Right renal cortex interstitium (tissue), 3 donors: ENCODE measurements around the gene RAB31. TPM values are rescaled to one million over a fixed set of nuclear protein-coding genes. Genes with fewer than 3 reads are reported as not detected.

Source experiments
- DNase-seq, 3 donors: peaks; one replicate each; pipeline ENCODE4 v3.0.0-alpha.2; 2013; ENCODE audit warnings: low read depth in 3 of 3, low spot score in 2 of 3
- polyA plus RNA-seq, 3 donors: library from polyadenylated mRNA; unstranded; fragments of 120-200 nt; gene quantifications; one replicate each; pipeline ENCODE4 v1.2.1, GENCODE V29; 2013; ENCODE audit not compliant: insufficient read length in 3 of 3

Gene RAB31
- polyA plus RNA-seq, 3 donors, result 32.0 to 34.0 (median 32.3) TPM

DNA sequence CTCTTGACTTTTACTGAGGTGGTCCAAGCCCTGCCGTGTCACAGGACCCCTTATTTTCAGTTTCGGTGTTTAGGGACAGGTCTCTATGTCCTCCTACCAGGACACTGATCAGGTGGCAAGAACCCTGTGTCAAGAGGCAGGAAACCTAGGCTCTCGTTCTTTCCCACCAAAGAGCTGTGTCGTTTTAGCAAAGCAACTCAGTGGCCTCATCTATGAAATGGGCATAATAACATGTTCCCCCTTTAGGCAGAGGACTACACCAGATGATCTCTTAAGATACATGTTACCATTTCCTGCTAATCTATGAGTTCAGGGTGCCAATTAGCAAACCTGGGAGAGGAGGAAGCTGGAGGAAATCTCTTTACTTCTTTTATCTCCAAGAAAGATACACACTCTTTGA is 1.9 kb downstream of the RAB31 start:
- no peak for DNase-seq

DNA sequence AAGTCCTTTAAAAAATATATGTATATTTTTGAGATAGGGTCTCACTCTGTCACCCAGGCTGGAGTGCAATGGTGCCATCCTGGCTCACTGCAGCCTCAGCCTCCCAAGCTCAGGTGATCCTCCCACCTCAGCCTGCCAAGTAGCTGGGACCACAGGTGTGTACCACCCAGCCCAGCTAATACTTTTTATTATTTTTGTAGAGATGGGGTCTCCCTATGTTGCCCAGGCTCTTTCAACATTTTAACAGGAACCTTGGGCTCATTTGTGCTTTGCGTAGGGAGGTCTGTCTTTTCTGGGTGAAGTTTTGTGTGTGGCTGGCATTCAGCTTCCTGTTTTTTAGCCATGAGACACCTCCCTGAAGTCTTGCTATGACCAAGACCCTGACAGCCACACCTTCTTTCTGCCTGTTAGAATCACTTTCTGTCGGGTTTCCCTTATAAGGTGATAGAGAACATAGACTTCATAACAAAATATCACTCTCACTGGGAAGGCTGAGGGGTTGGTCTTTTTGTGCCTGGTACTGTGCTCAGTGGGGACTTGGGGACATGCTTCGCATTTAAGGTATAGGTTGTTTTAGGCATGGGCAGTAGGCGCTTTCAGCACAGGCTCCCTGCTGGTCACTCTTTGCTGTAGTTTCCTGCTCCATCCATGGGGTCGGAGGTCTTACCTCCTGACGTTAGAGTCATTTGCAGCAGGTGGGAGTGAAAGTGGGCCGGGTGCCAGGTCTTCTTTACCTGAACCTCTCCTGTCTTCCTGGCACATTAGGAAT is 3.4 kb downstream of the RAB31 start:
- no peak for DNase-seq

DNA sequence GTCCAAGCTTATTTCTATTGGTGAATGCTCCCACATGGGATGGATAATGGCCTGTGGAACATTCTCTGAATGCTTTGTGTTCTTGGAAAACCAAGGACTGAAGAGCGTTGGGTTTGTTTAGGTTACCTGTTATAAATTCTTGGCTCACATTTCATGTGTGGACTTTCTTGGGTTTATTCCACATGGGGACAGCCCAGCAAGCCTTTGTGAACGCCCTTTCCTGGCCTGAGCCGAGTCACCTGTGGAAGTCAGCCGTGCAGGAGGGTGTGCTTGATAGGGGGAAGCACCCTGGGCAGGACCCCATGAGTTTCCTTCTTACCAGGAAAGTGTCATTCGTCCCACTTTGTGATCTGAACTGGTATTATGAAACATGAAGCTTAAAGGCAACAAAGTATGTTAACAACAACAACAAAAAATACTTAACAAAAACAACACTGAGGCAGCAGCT is 4.1 kb downstream of the RAB31 start:
- DNase-seq, result no peak

DNA sequence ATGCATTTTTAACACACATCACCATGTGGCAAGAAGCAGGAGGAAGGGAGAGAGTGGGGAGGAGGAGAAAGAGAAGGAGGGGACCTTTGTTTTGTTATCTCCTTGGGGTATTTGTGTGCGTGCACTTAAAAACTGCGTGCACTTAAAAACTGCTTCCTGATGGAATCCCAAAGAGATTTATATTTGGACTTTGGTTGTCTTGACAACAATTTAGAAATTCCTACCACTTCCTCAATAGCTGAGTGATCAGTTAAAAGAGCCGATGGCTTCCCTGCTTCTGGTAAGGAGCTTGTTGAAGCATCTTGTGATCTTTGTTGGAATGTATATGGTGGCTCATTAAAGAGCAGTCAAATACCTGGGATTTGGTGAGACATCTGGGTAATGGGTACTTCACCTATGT is 4.5 kb downstream of the RAB31 start:
- no peak for DNase-seq

DNA sequence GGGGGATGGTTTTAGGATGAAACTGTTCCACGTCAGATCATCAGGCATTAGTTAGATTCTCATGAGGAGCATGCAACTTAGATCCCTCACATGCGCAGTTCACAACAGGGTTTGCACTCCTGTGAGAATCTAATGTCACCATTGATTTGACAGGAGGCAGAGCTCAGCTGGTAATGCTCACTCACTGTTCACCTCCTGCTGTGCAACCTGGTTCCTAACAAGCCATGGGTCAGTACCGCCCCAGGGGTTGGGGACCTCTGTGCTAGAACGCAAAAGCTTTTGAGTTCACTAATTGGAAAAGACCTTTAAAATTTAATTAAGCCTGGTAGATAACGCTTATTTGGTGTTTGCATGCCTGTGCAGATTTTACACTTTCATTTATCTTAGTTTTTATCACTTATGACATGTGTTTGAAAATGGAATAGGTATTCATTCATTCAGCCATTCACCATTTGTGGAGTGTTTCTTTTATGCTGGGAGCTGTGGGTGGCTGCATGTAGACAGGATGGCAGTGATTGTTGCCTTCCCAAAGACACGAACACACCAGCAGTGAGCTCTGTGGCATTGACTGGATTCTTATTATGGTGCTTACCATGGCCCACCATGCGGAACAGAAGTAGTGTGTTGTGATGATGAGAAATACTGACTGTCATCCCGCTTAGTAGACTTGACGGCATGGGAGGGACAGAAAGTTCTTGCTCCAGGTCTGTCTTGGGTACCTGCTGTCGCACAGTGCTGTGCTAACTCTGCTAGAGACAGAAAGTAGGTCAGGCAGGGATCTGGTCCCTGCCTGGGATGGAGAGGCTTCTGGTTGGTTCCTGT is 6.4 kb downstream of the RAB31 start:
- DNase-seq, result no peak

DNA sequence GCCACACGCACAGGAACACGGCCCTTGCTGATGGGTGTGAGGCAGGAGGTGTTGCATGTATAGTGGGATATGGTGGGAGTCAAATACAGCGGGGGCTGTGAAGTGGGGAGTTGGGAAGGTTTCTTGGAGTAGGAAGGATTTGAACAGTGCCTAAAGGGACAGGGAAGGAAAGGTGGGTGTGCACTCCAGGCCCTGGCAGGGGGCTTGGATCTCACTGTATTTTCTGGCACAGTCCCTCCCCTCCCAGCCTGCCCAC is 6.9 kb downstream of the RAB31 start:
- DNase-seq, result no peak

DNA sequence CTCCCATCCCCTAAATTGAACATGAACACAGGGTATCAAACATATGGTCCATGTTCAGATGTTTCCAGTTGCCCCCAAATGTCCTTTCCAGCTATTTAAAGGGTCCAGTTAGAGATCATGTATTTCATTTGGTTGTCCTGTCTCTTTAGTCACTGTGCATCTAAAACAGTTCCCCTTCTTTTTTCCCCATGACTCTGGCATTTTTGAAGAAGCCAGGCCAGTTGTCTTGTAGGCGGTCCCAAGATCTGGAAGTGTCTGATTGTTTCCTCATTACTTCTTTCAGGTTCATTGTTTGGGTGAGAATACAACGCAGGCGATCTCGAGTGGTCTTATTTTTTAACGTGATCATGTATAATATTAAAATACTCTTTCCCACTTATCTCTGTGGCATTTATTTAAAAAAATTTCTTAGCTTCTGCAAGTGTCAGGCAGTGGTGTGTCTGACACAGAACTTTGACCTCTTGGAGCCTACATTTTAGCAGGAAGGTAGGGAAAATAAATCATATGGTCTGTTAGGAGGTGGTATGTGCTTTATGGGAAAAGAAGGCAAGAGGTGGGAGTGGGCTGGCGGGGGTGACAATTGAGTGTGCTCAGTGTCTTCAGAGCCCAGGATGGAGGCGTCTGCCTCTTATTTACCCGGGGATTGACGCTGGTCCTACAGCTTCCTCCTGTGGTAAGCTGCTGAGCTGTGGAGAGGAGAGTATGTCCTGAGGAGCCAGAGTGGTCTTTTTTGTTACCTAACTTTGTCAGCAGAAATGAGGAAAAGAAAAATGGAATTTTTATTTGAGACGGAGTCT is 8.1 kb downstream of the RAB31 start:
- no peak for DNase-seq

DNA sequence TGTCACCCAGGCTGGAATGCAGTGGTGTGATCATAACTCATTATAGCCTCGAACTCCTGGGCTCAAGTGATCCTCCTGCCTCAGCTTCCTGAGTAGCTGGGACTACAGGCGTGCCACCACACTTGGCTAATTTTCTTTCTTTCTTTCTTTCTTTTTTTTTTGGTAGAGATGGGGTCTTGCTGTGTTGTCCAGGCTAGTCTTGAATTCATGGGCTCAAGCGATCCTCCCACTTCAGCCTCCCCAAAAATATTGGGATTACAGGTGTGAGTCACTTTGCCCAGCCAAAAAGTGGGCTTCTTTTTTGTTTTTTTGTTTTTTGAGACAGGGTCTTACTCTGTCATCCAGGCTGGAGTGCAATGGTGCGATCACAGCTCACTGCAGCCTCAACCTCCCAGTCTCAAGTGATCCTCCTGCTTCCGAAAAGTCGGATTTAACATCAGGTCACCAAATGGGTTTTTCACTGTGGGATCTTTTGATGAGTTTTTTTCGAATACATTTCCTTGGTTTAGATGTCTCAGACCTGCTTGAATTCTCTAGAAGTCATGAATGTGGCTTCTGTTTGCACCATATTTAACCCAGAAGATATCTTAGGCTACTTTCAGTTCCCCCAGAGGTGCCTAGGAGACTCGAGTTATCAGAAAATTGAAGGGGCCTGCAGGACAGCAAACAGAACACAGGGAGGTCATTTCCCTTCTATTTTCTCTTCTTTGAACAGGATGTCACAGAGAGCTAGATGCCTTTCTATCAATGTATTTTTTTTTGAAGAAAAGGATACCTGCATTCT is 8.9 kb downstream of the RAB31 start:
- DNase-seq, result no peak

DNA sequence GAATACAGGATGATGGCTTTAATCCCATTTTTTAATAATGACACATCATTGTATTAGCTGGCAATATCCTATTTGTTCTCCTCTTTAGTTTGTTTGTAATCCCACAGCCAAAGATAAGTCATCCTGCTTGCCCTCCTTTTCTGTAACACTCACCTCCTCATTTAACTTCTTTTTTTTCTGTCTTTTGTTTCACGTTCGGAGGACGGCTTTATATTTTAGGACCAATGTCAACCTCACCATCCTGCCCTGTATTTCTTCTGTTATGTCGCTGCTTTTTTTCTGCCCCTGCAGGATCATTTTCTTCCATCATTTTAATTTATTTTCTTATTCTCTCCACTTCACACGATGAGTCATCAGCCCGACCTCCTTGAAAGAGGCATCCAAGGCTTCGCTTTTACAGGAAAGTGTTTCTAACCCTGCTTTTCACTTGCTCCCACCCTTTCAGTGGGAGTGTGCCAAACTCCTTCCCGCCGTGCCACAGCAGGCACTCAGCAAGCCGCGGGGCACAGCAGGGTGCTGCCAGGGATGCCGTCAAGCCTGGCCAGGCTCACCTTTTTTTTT is 11.4 kb downstream of the RAB31 start:
- DNase-seq, result no peak

DNA sequence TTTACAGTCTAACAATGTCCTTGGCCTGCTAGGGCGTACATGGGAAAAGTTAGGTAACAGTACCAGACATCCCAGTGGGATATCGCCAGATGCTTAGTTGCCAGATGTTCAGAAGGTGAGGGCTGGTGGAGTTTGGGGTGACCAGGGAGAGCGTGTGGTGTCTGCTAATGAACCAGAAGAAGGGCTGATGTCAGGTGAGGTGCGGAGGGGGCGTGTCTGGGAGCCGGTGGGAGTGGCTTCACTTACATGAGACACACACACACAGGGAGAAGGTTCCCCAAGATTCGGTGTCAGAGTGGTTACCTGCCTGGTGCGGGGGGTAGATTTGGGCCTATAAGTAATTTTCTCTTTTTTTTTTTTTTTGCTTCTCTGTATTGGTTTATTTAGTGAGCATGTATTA is 12.2 kb downstream of the RAB31 start:
- no peak for DNase-seq

DNA sequence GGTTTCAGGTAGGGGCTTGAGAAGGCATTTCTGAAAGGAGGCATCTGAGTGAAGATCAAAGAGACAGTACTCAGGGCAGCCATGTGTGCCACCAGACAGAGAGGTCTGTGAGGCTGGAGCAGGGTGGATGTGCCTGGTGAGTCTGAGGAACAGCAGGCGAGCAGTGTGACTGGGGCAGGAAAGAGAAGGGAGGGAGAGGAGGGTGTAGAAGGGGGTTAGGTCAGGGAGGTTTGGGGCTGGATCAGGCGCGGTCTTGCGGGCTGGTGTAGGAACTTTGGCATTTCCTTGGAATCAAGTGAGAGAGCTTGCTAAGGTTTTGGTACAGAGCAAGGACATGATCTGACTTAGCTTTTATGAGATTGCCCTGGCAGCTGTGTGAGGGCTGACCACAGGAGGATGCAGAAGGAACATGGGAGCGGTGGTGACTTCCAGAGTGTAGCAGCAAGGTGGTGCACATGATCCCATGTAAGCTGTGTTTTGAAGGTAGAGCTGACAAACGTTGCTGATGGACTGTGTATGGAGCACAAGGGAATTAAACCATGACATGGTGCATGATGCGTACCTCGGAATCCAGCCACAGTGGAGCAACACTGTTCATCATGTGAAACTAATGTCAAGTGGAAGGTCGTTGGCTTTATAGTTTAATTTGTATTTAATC is 13.9 kb downstream of the RAB31 start:
- DNase-seq, result no peak

DNA sequence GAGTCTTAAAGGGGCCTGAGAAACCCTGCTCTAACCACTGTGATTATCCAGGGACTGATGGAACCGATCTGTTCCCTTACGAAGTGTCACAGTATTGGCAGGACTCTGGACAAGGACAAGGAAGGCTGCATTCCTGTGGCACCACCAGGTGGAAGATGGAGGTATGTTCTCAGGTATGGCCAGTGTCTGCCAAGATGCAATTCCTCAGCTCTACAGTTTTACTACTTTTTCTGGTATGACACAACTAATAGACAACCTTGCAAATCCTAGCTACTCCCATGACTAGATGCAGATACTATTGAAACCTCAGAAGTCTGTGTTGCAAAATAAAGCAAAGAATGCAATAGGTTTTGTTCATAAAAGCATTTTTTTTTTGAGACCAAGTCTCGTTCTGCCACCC is 14.6 kb downstream of the RAB31 start:
- DNase-seq, result no peak

DNA sequence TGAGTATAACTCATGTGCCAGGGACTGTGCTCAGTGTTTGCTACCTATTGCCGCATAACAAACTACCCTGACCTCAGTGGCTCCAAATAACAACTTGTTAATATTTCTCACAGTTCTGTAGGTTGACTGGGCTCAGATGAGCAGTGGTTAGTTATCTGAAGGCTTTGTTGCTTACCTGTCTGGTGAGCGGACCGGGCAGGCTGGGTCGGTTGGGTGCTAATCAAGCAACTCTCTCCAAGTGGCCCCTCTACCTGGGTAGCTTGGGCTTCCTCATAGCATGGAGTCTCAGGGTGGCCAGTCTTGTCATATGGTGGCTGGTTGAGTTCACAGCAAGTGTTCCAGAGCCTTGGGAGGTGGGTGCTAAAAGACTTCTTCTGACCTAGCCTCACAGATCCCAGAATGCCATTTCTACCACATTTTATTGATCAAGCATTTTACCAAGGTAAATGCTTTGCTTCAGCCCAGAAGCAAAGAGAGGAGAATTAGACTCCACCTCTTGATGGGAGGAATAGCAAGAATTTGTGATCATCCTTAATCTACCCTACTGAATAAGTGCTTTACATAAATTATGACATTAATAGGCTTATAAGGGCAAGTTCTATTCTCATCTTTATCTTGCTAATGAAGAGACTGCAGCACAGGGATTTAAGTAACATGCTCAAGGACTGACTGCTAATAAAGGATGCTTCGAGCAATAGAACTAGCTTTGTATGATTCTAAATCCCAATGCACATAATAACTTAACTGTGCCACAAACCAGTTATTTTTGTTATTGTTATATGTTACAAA is 16.9 kb downstream of the RAB31 start:
- DNase-seq, result no peak

DNA sequence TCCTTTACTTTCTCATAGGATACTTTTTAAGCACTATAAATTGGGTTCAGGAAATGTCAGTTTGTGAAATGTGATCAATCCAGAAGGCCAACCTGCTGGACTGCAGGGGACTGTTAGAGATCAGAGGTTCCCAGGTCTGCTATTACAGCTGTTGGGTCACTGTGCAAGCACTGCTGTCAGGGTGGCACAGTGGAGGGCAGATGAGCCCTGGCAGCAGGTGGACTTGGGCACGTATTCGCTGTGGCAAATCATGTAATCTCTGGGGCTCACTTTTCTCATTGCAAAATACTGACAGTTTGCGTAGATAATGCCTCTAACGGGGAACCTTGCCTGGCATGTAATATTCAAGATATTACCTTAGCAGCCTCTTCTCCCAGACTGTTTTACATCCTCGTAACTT is 18.1 kb downstream of the RAB31 start:
- no peak for DNase-seq

DNA sequence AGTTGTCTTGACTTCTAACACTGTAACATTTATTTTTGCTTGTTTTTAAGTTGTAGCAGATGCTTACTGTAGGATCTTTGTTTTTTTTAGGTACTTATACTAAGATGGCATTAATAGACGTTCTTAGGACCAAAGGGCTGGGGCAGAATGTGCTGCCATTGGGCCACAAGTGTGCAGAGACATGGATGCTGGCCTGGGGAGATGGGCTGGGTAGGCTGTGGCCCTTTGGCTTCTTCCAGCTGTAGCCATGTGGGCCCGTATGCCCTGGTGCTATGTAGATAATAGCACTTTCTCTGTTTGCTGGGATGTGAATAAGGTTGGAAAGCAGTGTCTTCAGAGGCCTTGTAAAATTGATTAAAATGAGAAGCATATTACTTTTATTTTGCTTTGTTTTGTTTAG is 18.8 kb downstream of the RAB31 start:
- no peak for DNase-seq

DNA sequence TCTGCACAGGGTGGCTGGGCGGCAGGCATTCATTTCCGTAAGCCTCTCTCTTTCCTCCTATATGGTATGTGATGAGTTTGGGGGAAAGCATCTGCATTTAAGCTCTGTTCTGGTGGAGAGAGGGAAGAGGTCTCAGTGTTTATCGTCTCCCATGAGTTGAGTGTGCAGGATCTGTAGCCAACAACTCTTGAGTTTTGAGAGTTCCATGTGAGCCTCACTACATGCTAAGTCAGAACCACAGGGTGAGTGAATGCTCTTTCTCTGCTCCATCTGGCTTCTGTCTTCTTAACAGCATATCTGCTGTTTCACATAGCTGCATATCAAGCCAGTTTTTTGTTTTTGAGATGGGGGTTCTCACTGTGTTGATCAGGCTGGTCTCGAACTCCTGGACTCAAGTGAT is 22.7 kb downstream of the RAB31 start:
- DNase-seq, result no peak

DNA sequence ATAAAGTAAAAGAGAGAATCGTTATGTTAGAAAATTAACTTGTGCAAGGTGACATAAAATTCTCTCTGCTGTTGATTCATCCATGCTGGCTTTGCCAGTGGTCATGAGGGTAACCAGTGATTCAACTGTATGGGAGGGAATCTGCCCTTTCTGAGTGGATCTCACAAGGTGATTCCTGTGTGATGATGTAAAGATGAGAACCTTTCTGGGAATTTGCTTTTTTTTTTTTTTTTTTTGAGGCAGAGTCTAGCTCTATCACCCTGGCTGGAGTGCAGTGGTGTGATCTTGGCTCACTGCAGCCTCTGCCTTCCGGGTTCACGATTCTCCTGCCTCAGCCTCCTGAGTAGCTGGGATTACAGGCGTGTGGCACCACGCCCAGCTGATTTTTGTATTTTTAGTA is 23.3 kb downstream of the RAB31 start:
- DNase-seq, result no peak

DNA sequence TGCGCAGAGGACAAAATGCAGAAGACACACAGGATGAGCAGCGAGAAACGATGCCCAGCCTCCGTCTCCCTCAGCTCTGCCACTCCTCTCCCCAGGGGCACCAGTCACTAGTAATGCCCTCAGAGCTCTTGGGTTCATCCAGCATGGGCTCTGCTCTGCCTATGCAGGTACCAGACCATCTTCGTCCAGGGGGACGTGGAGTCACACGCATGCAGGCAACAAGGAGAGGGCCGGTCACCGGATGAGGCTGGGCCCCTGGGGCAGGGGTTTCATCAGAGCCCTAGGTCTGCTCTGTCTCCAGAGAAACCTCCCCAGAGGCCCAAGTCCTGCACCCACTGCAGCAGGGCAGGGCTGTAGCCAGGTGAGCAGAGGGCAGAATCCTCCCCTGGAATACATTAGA is 23.9 kb downstream of the RAB31 start:
- DNase-seq, result no peak

DNA sequence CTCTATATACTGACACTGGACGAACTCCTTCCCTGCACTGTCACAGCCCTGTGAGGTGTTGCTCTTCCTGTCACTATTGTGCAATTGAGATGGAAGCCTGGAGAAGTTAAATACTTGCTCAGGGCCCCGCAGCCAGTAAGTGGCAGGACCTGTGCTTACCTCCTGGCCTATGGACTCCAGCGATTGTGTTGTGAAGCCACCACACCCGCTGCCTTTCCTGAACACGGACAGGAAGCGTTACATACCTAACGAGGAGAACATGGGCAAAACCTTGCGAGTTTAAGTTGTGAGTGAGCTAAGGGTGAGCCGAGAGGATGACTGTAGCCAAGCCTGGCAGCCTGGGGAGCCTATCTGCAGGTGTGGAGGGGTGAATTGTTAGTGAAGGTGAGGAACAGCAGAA is 26.1 kb downstream of the RAB31 start:
- DNase-seq, result no peak
